WI38 (cell line): ENCODE results near the gene PRTN3.

Source experiments
- H3K4me3 ChIP-seq: 2 replicates; pipeline ENCODE4 v1.5.1; 2011; ENCODE audit warnings: low read depth, mild to moderate bottlenecking, control low read depth, low read length
- TF ChIP-seq, protein P1 (sequence below): IDR thresholded peaks from 2 replicates; pipeline ENCODE4 v1.5.1; 2012; ENCODE audit warnings: low read depth, mild to moderate bottlenecking, control low read depth, low read length

The PRTN3 gene

GRCh38 chr19:795691-796581 is 44.9 kb upstream of the PRTN3 start:
- peak overlapping the region; percentile 53; the same call in 1 of the 2 replicates for H3K4me3 ChIP-seq
- TF ChIP-seq, protein P1, sequence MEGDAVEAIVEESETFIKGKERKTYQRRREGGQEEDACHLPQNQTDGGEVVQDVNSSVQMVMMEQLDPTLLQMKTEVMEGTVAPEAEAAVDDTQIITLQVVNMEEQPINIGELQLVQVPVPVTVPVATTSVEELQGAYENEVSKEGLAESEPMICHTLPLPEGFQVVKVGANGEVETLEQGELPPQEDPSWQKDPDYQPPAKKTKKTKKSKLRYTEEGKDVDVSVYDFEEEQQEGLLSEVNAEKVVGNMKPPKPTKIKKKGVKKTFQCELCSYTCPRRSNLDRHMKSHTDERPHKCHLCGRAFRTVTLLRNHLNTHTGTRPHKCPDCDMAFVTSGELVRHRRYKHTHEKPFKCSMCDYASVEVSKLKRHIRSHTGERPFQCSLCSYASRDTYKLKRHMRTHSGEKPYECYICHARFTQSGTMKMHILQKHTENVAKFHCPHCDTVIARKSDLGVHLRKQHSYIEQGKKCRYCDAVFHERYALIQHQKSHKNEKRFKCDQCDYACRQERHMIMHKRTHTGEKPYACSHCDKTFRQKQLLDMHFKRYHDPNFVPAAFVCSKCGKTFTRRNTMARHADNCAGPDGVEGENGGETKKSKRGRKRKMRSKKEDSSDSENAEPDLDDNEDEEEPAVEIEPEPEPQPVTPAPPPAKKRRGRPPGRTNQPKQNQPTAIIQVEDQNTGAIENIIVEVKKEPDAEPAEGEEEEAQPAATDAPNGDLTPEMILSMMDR = no peak

GRCh38 chr19:796692-797527 is 43.9 kb upstream of the PRTN3 start, which contains the start of gene PTBP1:
Gene PTBP1, plus strand, starts transcription at chr19:797452. Its CDS starts 46 bp downstream, at chr19:797498.
- H3K4me3 ChIP-seq = peak within 1 kb of the TSS; percentile 91
- TF ChIP-seq, protein P1 = no peak

DNA sequence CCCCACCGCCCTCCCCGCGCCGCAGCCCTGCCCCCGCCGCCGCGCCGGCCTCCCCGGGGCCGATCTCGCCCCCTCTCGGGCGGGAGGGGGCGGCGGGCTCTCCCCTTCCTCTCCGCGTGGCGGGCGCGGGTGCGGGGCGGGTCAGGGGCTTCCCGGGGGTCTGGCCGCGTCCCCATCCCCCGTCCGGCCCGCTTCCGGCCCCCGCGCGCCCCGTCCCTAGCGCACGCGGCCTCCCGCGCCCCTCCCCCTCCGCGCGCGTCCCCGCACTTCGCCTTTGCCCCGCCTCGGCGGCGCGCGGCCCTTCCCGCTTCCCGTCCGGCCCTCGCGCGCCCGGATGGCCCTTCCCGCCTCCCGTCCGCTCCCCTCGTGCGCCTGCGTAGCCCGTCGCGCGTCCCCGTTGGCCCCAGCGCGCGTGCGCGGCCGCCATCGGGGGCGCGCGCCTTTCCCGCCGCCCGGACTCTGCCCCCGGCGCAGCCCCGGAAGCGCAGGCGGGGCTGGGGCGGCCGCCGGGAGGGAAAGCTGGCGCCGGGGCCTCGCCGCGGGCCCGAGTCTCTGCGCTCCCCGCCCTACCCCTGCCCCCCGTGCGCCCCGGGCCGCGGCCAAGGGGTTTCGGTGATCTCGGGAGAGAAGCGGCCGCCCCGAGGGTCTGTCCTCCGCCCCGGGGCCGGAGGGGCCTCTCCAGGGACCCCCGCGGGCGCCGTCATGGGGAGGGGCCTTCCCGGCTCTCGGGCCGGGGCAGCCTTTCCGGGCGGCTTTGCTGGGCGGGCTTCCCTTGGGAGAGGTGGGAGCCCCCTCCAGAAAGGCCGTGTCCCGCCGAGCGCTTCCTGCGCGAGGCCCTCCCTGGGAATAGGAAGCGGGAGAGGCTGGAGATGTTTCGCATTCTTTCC is 43.0 kb upstream of the PRTN3 start:
- H3K4me3 ChIP-seq = peak overlapping the region; percentile 91
- TF ChIP-seq, protein P1 = no peak

DNA sequence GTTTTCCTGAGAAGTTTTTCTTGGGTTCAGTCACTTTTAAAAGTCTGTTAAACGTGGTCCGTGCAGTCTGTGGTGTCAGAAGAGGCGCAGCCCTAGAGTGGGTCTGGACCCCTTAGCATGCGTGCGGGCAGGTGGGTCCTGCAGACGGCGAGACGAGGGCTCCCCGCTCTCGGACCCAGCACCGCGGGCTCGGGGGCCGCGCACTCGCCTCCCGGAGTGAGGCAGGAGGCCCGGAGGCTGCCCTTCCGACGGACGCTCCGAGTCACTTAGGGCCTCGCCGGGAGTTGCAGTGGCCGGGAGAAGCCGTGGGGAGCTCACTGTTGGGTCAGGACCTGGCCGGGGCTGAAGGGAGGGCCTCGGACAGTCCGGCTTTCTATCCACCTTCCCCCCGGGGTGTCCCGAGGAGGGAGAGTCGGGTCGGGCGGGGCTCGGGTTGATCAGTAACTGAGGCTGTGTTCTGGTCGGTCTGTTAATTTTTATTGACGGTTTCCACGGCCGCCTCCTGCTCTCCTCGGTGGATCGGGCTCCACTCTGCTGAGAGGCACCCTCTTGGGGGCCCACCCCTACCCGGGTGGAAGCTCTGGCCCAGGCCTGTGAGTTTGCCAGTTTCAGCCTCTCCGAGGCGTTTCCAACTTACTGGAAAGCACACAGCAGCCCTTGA is 42.3 kb upstream of the PRTN3 start:
- TF ChIP-seq, protein P1 = no peak

DNA sequence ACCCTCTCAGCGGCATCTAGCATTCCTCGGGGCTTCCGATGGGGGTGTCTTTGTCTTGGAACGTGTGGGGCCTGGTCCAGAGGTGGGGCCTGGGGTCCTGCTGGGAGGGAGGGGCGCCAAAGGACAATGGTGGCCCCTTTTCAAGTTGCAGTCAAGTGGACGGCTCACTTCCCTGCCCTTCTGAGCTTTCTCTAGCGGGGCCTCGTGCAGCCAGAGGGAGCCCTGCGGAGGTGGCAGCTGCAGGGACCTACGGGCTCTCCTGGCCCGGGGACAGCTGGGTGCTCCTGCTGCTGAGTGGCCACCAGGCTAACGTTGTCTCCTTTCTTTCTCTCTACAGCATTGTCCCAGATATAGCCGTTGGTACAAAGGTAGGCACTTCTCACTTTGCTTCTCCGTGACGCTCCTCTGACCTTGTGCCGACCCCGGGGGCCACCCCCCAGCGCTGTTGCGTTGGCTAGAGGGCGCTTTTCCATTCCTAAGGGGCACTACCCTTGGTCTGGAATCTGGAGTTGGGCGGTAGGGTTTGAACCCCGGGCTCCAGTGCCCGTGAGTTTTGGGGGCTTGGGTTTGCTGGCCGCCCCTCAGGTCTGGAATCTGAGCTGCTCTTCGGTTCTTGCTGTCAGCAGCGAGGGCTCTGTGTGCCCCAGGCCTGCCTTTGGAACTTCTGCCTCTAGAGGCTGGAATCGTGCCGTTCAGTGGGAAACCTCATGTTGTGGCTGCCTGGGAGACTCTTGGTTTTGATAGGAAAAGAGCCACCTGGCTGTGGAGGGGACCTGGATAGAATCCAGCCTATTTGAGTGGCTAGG is 41.5 kb upstream of the PRTN3 start:
- peak overlapping the region; percentile 91 for H3K4me3 ChIP-seq
- TF ChIP-seq, protein P1 = no peak

More for the DNA sequence above, 42.3 kb upstream of the PRTN3 start:
- H3K4me3 ChIP-seq = peak overlapping the region; percentile 91
